SU-DHL-6 (cell line): ENCODE results near the gene G6PC3.

ENCODE experiments used
- CTCF ChIP-seq: fragments of 200-600 bp; sonication (generic); IDR thresholded peaks from one replicate; pipeline ENCODE4 v1.5.1; 2017; ENCODE audit warnings: antibody characterized with exemption, mild to moderate bottlenecking, low read length, moderate library complexity; ENCODE audit not compliant: insufficient read depth, poor library complexity, severe bottlenecking
- EZH2phosphoT487 ChIP-seq: fragments of 200-600 bp; sonication (generic), shearing (Covaris generic); conservative IDR thresholded peaks from 2 replicates; pipeline ENCODE4 v1.6.1; 2018; ENCODE audit warnings: mild to moderate bottlenecking, antibody characterized with exemption, low read length, moderate library complexity, mixed read lengths

GRCh38 chr17:44113382-44113781 lies 42.8 kb downstream of the G6PC3 start:
- no peak for TF ChIP-seq CTCF
- TF ChIP-seq EZH2phosphoT487: no peak
